Lung (tissue), 11 donors: ENCODE measurements around the gene PLGLB1. TPM values are rescaled to one million over a fixed set of nuclear protein-coding genes. Genes with fewer than 3 reads are reported as not detected.
"Not testable (repeated sequence)": the region's sequence is repeated elsewhere in the genome, so short reads cannot be mapped to it uniquely, and the experiment has no call there.

Experiments
- ATAC-seq: fragments of 200-7000 bp; cut with Tn5 transposase; one replicate; pipeline ENCODE4 v1.9.1; 2020; ENCODE audit warnings: moderate number of reproducible peaks; ENCODE audit not compliant: insufficient read depth, low FRiP score
- DNase-seq, 3 donors: peaks; one replicate each; pipeline ENCODE4 v3.0.0-alpha.2; 2013 to 2017
- H3K27ac ChIP-seq, 2 donors: one replicate each; pipeline ENCODE4 v1.5.1; 2013; ENCODE audit warnings: mild to moderate bottlenecking in 2 of 2, moderate library complexity in 2 of 2, control low read depth in 1 of 2, inconsistent platforms in 1 of 2, low read depth in 1 of 2, low read length in 1 of 2
- H3K27me3 ChIP-seq, 3 donors: one replicate each; pipeline ENCODE4 v1.5.1; 2013; ENCODE audit warnings: low read length in 2 of 3; ENCODE audit not compliant: control insufficient read depth in 3 of 3, insufficient read depth in 3 of 3
- H3K36me3 ChIP-seq, 4 donors: one replicate each; pipeline ENCODE4 v1.5.1; 2013; ENCODE audit warnings: low read length in 4 of 4, mild to moderate bottlenecking in 1 of 4, moderate library complexity in 1 of 4; ENCODE audit not compliant: control insufficient read depth in 4 of 4, insufficient read depth in 4 of 4
- H3K4me1 ChIP-seq, 5 donors: one replicate each; pipeline ENCODE4 v1.5.1; 2013; ENCODE audit warnings: low read length in 5 of 5, mild to moderate bottlenecking in 2 of 5, moderate library complexity in 1 of 5; ENCODE audit not compliant: control insufficient read depth in 5 of 5, insufficient read depth in 5 of 5
- H3K4me3 ChIP-seq: one replicate; pipeline ENCODE4 v1.5.1; 2013; ENCODE audit warnings: mild to moderate bottlenecking, control low read depth, moderate library complexity
- H3K9ac ChIP-seq, 2 donors: one replicate each; pipeline ENCODE4 v1.5.1; 2013; ENCODE audit warnings: low read length in 2 of 2, control low read depth in 1 of 2; ENCODE audit not compliant: insufficient read depth in 1 of 2
- H3K9me3 ChIP-seq, 4 donors: one replicate each; pipeline ENCODE4 v1.5.1; 2013; ENCODE audit warnings: low read length in 3 of 4, mild to moderate bottlenecking in 1 of 4, moderate library complexity in 1 of 4; ENCODE audit not compliant: control insufficient read depth in 4 of 4, insufficient read depth in 3 of 4
- WGBS, 2 donors: extraction: QIAGEN DNeasy Blood & Tissue Kit; methylation state at CpG; one replicate each; pipeline ENCODE4 v1.1.7; 2013; 5-methylcytosine and 5-hydroxymethylcytosine counted together
- polyA plus RNA-seq, 2 donors: library from polyadenylated mRNA; stranded (reverse); fragments of 200-250 nt; gene quantifications; one replicate each; pipeline ENCODE4 v1.2.1, GENCODE V29; 2013
- small RNA-seq: library from RNA; depleted of rRNA; stranded (forward); fragments of <200 nt; gene quantifications from one replicate; pipeline ENCODE3, GENCODE V24; 2014; ENCODE audit warnings: low replicate concordance
- total RNA-seq, 2 donors: library from RNA; depleted of rRNA in 1 of 2; stranded (reverse); fragments of >200 nt in 1 of 2; gene quantifications; one replicate each; pipeline ENCODE4 v1.2.1, GENCODE V29; 2014 to 2021
- donor health status: Bipolar disorder and iron deficiency.
- donor health status: healthy.
- donor health status: DM: yes; HTN: yes; CAD: no.

The PLGLB1 gene
- total and polyA plus RNA-seq, 4 donors, result 0.72 to 8.3 (median 1.3) TPM

DNA sequence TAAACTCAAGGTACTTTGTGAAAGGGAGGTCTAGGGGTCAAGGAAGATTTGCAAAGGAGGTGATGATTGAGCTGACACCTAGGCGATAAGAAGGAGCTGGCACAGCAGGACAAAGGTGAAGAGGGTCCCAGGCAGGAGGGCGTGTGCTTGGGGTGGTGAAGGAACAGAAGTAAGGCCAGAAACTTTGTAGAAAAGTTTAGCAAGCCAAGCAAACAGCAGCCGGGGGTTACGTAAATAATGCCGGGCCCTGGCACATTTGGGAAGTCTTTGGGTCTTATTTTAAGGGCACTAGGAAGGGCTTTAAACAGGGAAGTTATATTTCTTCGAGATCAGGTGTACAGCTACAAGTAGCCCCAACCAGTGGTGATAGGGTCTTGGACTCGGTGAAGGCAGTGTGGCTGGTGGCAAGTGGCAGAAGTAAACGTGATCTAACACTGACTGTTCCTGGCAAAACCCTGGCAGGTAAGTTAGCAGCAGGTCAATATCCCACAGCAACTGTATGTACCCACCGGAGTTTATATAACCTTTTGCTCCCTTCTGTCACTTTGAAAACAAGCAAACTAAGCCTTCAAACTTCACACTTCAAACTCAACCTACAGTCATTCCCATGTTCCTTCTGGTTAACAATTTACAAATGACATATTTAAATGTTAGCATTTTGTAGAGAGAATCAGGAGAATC is 7.0 kb downstream of the PLGLB1 start:
- H3K27me3 ChIP-seq, ATAC-seq, H3K36me3 ChIP-seq, H3K4me3 ChIP-seq, H3K9ac ChIP-seq, H3K9me3 ChIP-seq, DNase-seq, H3K27ac ChIP-seq, H3K4me1 ChIP-seq: not testable (repeated sequence)
- WGBS, 2 donors, result 74 to 86% methylated on average over 2 to 3 of the region's 9 CpGs

DNA sequence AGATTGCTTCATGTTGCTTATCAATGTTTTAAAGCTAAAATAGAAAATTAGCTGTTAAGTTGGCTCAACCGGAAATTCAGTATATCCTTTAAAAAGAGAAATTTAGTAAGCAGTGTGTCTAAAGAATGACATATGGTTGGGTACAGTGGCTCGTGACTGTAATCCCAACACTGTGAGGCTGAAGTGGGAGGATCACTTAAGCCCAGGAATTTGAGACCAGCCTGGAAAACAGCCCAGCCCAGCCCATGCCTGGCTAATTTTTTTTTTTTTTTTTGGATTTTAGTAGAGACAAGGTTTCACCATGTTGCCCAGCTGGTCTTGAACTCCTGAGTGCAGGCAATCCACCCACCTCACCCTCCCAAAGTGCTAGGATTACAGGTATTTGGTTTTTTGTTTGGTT is 17.2 kb downstream of the PLGLB1 start:
- not testable (repeated sequence) for H3K36me3 ChIP-seq, H3K27me3 ChIP-seq, H3K9me3 ChIP-seq, H3K4me3 ChIP-seq, H3K9ac ChIP-seq, H3K4me1 ChIP-seq, ATAC-seq, DNase-seq, H3K27ac ChIP-seq
- no CpG with 5 or more reads among the region's 2 CpGs for WGBS, 2 donors

Small RNA genes lying within 50 kb of the gene (small RNA-seq; reads per million reads assigned to genes)
- gene AC125232.1, result not detected

Other genes with a start within 250 kb of the PLGLB1 start
- gene CD8A, start 230.9 kb downstream of the PLGLB1 start, total RNA-seq, result 1 to 10 TPM; 1.1 to 2.8 TPM
- gene CD8A, start 230.9 kb downstream of the PLGLB1 start, polyA plus RNA-seq, result 1 to 10 TPM; 3.1 to 3.7 TPM
- gene CD8B, start 160.0 kb downstream of the PLGLB1 start, total RNA-seq, result under 1 TPM; 0.28 to 0.77 TPM
- gene CD8B, start 160.0 kb downstream of the PLGLB1 start, polyA plus RNA-seq, result 1 to 10 TPM; 1.5 to 2.1 TPM
- gene RGPD1, start 79.7 kb downstream of the PLGLB1 start, total RNA-seq, result 1 to 10 TPM in 1 of 2 donors, not detected in 1; 9.1 TPM
- gene RGPD1, start 79.7 kb downstream of the PLGLB1 start, polyA plus RNA-seq, result 1 to 10 TPM; 1.2 to 1.6 TPM